H1 (cell line): ENCODE measurements around the gene C9orf40. TPM values are rescaled to one million over a fixed set of nuclear protein-coding genes. Genes with fewer than 3 reads are reported as not detected.

Experiments
- CREB1 ChIP-seq: IDR thresholded peaks from 2 replicates; pipeline ENCODE4 v1.6.1; 2012; ENCODE audit warnings: inconsistent platforms
- KDM1A ChIP-seq: fragments of 200-600, 300-600 bp; sonication (generic); IDR thresholded peaks from 2 replicates; pipeline ENCODE4 v1.7.1; 2016; ENCODE audit warnings: mild to moderate bottlenecking, low read length, borderline replicate concordance
- NRF1 ChIP-seq: IDR thresholded peaks from 2 replicates; pipeline ENCODE4 v1.6.1; 2011; ENCODE audit warnings: mild to moderate bottlenecking, low read depth, low read length, improper control_type of control experiment
- SP2 ChIP-seq: IDR thresholded peaks from 2 replicates; pipeline ENCODE4 v1.6.1; 2012; ENCODE audit warnings: mild to moderate bottlenecking, low read length, inconsistent platforms
- polyA plus RNA-seq, 7 experiments: library from polyadenylated mRNA; depleted of rRNA in 3 of 7; stranded (reverse) in 5 of 7; unstranded in 2 of 7; fragments of >200 nt in 5 of 7; fragments of 200-250 nt in 2 of 7; gene quantifications; 1 replicate in 5 of 7; 2 replicates in 1 of 7; 4 replicates in 1 of 7; pipeline versions ENCODE4 v1.2.1 to v1.2.3, GENCODE V29; 2011 to 2013; ENCODE audit warnings: missing spikeins in 2 of 7, mixed read lengths in 2 of 7
- total RNA-seq: library from RNA; stranded (reverse); fragmentation: NEBNext Ultra II Directional; extraction: Animal tissue kit (Norgen Biotek cat#: 25700); gene quantifications from 2 replicates; pipeline ENCODE4 v1.2.1, GENCODE V29; 2021
- TF ChIP-seq, protein P1 (sequence below), 3 experiments: IDR thresholded peaks; 1 replicate in 2 of 3; 2 replicates in 1 of 3; pipeline versions ENCODE4 v1.5.1 to v1.6.1; 2011; ENCODE audit warnings: low read length in 3 of 3, mild to moderate bottlenecking in 3 of 3, inconsistent platforms in 2 of 3, low read depth in 1 of 3, moderate library complexity in 1 of 3; ENCODE audit not compliant: insufficient read depth in 1 of 3; ENCODE audit errors: control extremely low read depth in 1 of 3

The C9orf40 gene
- total and polyA plus RNA-seq, 2 of the 8 experiments (the other 6 are each of a cell fraction or from before 2014, with no cell fraction given): 3.6 to 11.2 TPM

GRCh38 chr9:74942801-74943200 is 9.9 kb downstream of the C9orf40 start (continued):
- TF ChIP-seq KDM1A (no peak), NRF1 (no peak), CREB1 (no peak), SP2 (no peak)
- TF ChIP-seq, protein P1, sequence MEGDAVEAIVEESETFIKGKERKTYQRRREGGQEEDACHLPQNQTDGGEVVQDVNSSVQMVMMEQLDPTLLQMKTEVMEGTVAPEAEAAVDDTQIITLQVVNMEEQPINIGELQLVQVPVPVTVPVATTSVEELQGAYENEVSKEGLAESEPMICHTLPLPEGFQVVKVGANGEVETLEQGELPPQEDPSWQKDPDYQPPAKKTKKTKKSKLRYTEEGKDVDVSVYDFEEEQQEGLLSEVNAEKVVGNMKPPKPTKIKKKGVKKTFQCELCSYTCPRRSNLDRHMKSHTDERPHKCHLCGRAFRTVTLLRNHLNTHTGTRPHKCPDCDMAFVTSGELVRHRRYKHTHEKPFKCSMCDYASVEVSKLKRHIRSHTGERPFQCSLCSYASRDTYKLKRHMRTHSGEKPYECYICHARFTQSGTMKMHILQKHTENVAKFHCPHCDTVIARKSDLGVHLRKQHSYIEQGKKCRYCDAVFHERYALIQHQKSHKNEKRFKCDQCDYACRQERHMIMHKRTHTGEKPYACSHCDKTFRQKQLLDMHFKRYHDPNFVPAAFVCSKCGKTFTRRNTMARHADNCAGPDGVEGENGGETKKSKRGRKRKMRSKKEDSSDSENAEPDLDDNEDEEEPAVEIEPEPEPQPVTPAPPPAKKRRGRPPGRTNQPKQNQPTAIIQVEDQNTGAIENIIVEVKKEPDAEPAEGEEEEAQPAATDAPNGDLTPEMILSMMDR (IDR thresholded peaks at IDR 0.05; ENCODE audit: control extremely low read depth in 1 of 3, insufficient read depth in 1 of 3, low read depth in 1 of 3, low read length in 3 of 3): no peak
